H1 (cell line): ENCODE measurements around the gene LCAT. TPM values are rescaled to one million over a fixed set of nuclear protein-coding genes. Genes with fewer than 3 reads are reported as not detected.
A peak's percentile ranks its signal among the peaks of the same experiment; 100 is the strongest.

Experiments used
- CTCF ChIA-PET: fragments of 300-600 bp; sonication (Branson Sonifier 250); formaldehyde crosslinking; loops from one replicate; lab custom pipeline; 2021; ENCODE audit not compliant: partially characterized antibody; lab: Charles Lee
- POLR2A ChIA-PET: fragments of 300-600 bp; sonication (Branson Sonifier 250); formaldehyde crosslinking; loops from one replicate; lab custom pipeline; 2021; ENCODE audit warnings: inconsistent platforms; ENCODE audit not compliant: partially characterized antibody; lab: Charles Lee
- DNase-seq, 2 experiments: peaks; one replicate each; pipeline versions ENCODE4 v3.0.0 to v3.0.0-alpha.2; 2010 to 2022; ENCODE audit warnings: low spot score in 2 of 2, low read depth in 1 of 2, mixed read lengths in 1 of 2
- FAIRE-seq: peaks from 2 replicates; lab custom pipeline; 2011; peaks lifted over from hg19 to GRCh38; lab: Jason Lieb, UNC
- H2AFZ ChIP-seq: 2 replicates; pipeline ENCODE4 v1.8.1; 2012; ENCODE audit warnings: low read length, inconsistent platforms
- H2AK5ac ChIP-seq: 2 replicates; pipeline ENCODE4 v1.6.1; 2013; ENCODE audit warnings: low read depth, low read length
- H2BK120ac ChIP-seq: replicated peaks from 2 replicates; pipeline ENCODE3; 2013; ENCODE audit warnings: low read depth, low read length, inconsistent platforms
- H2BK12ac ChIP-seq: 2 replicates; pipeline ENCODE4 v1.6.1; 2013; ENCODE audit warnings: low read depth, low read length
- H2BK15ac ChIP-seq: 2 replicates; pipeline ENCODE4 v1.6.1; 2013; ENCODE audit warnings: low read length
- H2BK20ac ChIP-seq: 2 replicates; pipeline ENCODE4 v1.6.1; 2013; ENCODE audit warnings: low read length
- H2BK5ac ChIP-seq: 2 replicates; pipeline ENCODE4 v1.6.1; 2013; ENCODE audit warnings: low read depth, low read length
- H3K14ac ChIP-seq: 2 replicates; pipeline ENCODE4 v1.6.1; 2013; ENCODE audit warnings: inconsistent platforms; ENCODE audit not compliant: insufficient read length
- H3K18ac ChIP-seq: 2 replicates; pipeline ENCODE4 v1.6.1; 2013; ENCODE audit warnings: low read length; ENCODE audit errors: extremely low read depth
- H3K23ac ChIP-seq: 2 replicates; pipeline ENCODE4 v1.6.1; 2013; ENCODE audit warnings: inconsistent platforms; ENCODE audit not compliant: insufficient read length
- H3K23me2 ChIP-seq: 2 replicates; pipeline ENCODE4 v1.6.1; 2013; ENCODE audit warnings: low read depth, low read length
- H3K27ac ChIP-seq: 2 replicates; pipeline ENCODE4 v1.6.1; 2011; ENCODE audit warnings: low read depth, low read length, inconsistent platforms
- H3K27me3 ChIP-seq, 4 experiments: replicated peaks in 1 of 4; 1 replicate in 1 of 4; 2 replicates in 3 of 4; pipeline versions ENCODE4 v1.6.1 to v1.8.1; 2011 to 2013; ENCODE audit warnings: low read length in 3 of 4, mild to moderate bottlenecking in 3 of 4, inconsistent platforms in 2 of 4, mixed read lengths in 2 of 4, moderate library complexity in 1 of 4; ENCODE audit not compliant: control insufficient read depth in 3 of 4, insufficient read depth in 3 of 4; ENCODE audit errors: extremely low read depth in 1 of 4
- H3K36me3 ChIP-seq, 4 experiments: 2 replicates each; pipeline versions ENCODE4 v1.6.1 to v1.8.1; 2011 to 2013; ENCODE audit warnings: mild to moderate bottlenecking in 4 of 4, low read length in 3 of 4, moderate library complexity in 2 of 4, control low read depth in 1 of 4, inconsistent platforms in 1 of 4; ENCODE audit not compliant: insufficient read depth in 4 of 4, control insufficient read depth in 2 of 4
- H3K4ac ChIP-seq: replicated peaks from 2 replicates; pipeline ENCODE3; 2013; ENCODE audit warnings: low read length, low read depth, mixed read lengths, inconsistent platforms; ENCODE audit not compliant: insufficient read length
- H3K4me1 ChIP-seq, 4 experiments: replicated peaks in 1 of 4; 1 replicate in 1 of 4; 2 replicates in 3 of 4; pipeline versions ENCODE4 v1.6.1 to v1.8.1; 2011 to 2013; ENCODE audit warnings: low read length in 3 of 4, inconsistent platforms in 2 of 4, mixed read lengths in 1 of 4; ENCODE audit not compliant: insufficient read depth in 4 of 4, control insufficient read depth in 3 of 4
- H3K4me2 ChIP-seq, 2 experiments: 2 replicates each; pipeline versions ENCODE4 v1.6.1 to v1.8.1; 2011 to 2013; ENCODE audit warnings: low read depth in 2 of 2, low read length in 2 of 2, control low read depth in 1 of 2, inconsistent platforms in 1 of 2, mild to moderate bottlenecking in 1 of 2; ENCODE audit not compliant: insufficient read depth in 1 of 2
- H3K4me3 ChIP-seq, 4 experiments: fragments of 200-600, 300-600 bp in 1 of 4; sonication (generic), shearing (Covaris generic), sonication (Bioruptor Twin) in 1 of 4; 2 replicates each; pipeline versions ENCODE4 v1.5.1 to v1.8.1; 2011 to 2016; ENCODE audit warnings: low read length in 4 of 4, low read depth in 3 of 4, control low read depth in 2 of 4, inconsistent platforms in 2 of 4, mild to moderate bottlenecking in 2 of 4, mixed read lengths in 1 of 4, moderate library complexity in 1 of 4; ENCODE audit not compliant: insufficient read depth in 2 of 4; ENCODE audit errors: extremely low read depth in 1 of 4
- H3K56ac ChIP-seq: replicated peaks from 2 replicates; pipeline ENCODE3; 2013; ENCODE audit warnings: low read depth, mild to moderate bottlenecking, mixed read lengths, low read length, inconsistent platforms; ENCODE audit not compliant: insufficient read length
- H3K79me1 ChIP-seq: 2 replicates; pipeline ENCODE4 v1.6.1; 2013; ENCODE audit warnings: low read depth, low read length, control low read depth
- H3K79me2 ChIP-seq, 2 experiments: 2 replicates each; pipeline versions ENCODE4 v1.6.1 to v1.8.1; 2012 to 2013; ENCODE audit warnings: low read length in 2 of 2, mild to moderate bottlenecking in 2 of 2, inconsistent platforms in 1 of 2; ENCODE audit not compliant: insufficient read depth in 2 of 2, control insufficient read depth in 1 of 2
- H3K9ac ChIP-seq, 4 experiments: replicated peaks in 1 of 4; 1 replicate in 1 of 4; 2 replicates in 3 of 4; pipeline versions ENCODE4 v1.6.1 to v1.8.1; 2011 to 2013; ENCODE audit warnings: low read depth in 3 of 4, low read length in 3 of 4, control low read depth in 2 of 4, mild to moderate bottlenecking in 2 of 4, moderate library complexity in 2 of 4, inconsistent platforms in 1 of 4; ENCODE audit errors: extremely low read depth in 1 of 4
- H3K9me3 ChIP-seq, 2 experiments: 2 replicates each; pipeline versions ENCODE4 v1.6.1 to v1.8.1; 2012 to 2013; ENCODE audit warnings: mild to moderate bottlenecking in 2 of 2, moderate library complexity in 2 of 2, control low read depth in 1 of 2, inconsistent platforms in 1 of 2, low read depth in 1 of 2, low read length in 1 of 2, mixed read lengths in 1 of 2; ENCODE audit not compliant: insufficient read depth in 2 of 2
- H4K20me1 ChIP-seq, 2 experiments: replicated peaks in 1 of 2; 2 replicates each; pipeline versions ENCODE3 to v1.8.1; 2011 to 2013; ENCODE audit warnings: inconsistent platforms in 2 of 2, low read length in 2 of 2, mild to moderate bottlenecking in 1 of 2; ENCODE audit not compliant: insufficient read depth in 2 of 2, control insufficient read depth in 1 of 2
- H4K5ac ChIP-seq: 2 replicates; pipeline ENCODE4 v1.6.1; 2013; ENCODE audit warnings: low read length, low read depth, mixed read lengths, inconsistent platforms; ENCODE audit not compliant: insufficient read length
- H4K8ac ChIP-seq: 2 replicates; pipeline ENCODE4 v1.8.0; 2013; ENCODE audit warnings: mild to moderate bottlenecking, moderate library complexity, low read length, inconsistent platforms; ENCODE audit not compliant: insufficient read depth; ENCODE audit errors: extremely low read depth
- H4K91ac ChIP-seq: replicated peaks from 2 replicates; pipeline ENCODE3; 2013; ENCODE audit warnings: low read length, mixed read lengths, inconsistent platforms; ENCODE audit not compliant: insufficient read length
- ATF3 ChIP-seq: IDR thresholded peaks from 2 replicates; pipeline ENCODE4 v1.6.1; 2011; ENCODE audit warnings: low read depth, mild to moderate bottlenecking, low read length; ENCODE audit not compliant: insufficient read depth
- CHD1 ChIP-seq: IDR thresholded peaks from 2 replicates; pipeline ENCODE4 v1.6.1; 2012; ENCODE audit warnings: low read depth, low read length, improper control_type of control experiment
- CTCF ChIP-seq, 3 experiments: IDR thresholded peaks; 1 replicate in 2 of 3; 2 replicates in 1 of 3; pipeline versions ENCODE4 v1.5.1 to v1.6.1; 2011; ENCODE audit warnings: low read length in 3 of 3, mild to moderate bottlenecking in 3 of 3, inconsistent platforms in 2 of 3, low read depth in 1 of 3, moderate library complexity in 1 of 3; ENCODE audit not compliant: insufficient read depth in 1 of 3; ENCODE audit errors: control extremely low read depth in 1 of 3
- USF2 ChIP-seq: IDR thresholded peaks from 2 replicates; pipeline ENCODE4 v1.6.1; 2011; ENCODE audit warnings: low read length, improper control_type of control experiment
- WGBS, 2 experiments: shearing (Covaris generic) in 1 of 2; methylation state at CpG; one replicate each; pipeline versions ENCODE4 v1.1.6 to v1.1.7; 2013 to 2015; ENCODE audit warnings: low lambda C conversion rate in 2 of 2, mixed read lengths in 2 of 2, inconsistent platforms in 1 of 2, low coverage in 1 of 2, missing lambda C conversion rate in 1 of 2; ENCODE audit not compliant: insufficient replicate concordance in 2 of 2, insufficient coverage in 1 of 2, insufficient read length in 1 of 2; ENCODE audit errors: extremely low coverage in 1 of 2, missing lambda C conversion rate in 1 of 2; 5-methylcytosine and 5-hydroxymethylcytosine counted together
- long read RNA-seq, 2 experiments: library from RNA in 1 of 2; library from capped mRNA in 1 of 2; stranded (forward); transcript quantifications; one replicate each; pipeline ENCODE4 v2.0.0, GENCODE V29; 2021; ENCODE audit warnings: inconsistent platforms in 1 of 2
- polyA minus RNA-seq, 3 experiments: library from RNA; depleted of rRNA, polyadenylated mRNA; stranded (reverse); fragments of >200 nt; gene quantifications; 1 replicate in 2 of 3; 2 replicates in 1 of 3; pipeline ENCODE4 v1.2.3, GENCODE V29; 2011
- polyA plus RNA-seq, 7 experiments: library from polyadenylated mRNA; depleted of rRNA in 3 of 7; stranded (reverse) in 5 of 7; unstranded in 2 of 7; fragments of >200 nt in 5 of 7; fragments of 200-250 nt in 2 of 7; gene quantifications; 1 replicate in 5 of 7; 2 replicates in 1 of 7; 4 replicates in 1 of 7; pipeline versions ENCODE4 v1.2.1 to v1.2.3, GENCODE V29; 2011 to 2013; ENCODE audit warnings: missing spikeins in 2 of 7, mixed read lengths in 2 of 7
- total RNA-seq: library from RNA; stranded (reverse); fragmentation: NEBNext Ultra II Directional; extraction: Animal tissue kit (Norgen Biotek cat#: 25700); gene quantifications from 2 replicates; pipeline ENCODE4 v1.2.1, GENCODE V29; 2021

Gene LCAT
- total RNA-seq (14.9 and 19.6 TPM in 2 replicates), polyA plus RNA-seq (2011; rRNA removed) (9.4 and 11.6 TPM in 2 replicates), polyA minus RNA-seq (2011; rRNA and poly(A)+ RNA removed) (1.4 and 2.8 TPM in 2 replicates)
- 9.3 TPM for polyA plus RNA-seq (2011; cell fraction: cytosol; rRNA removed)
- polyA plus RNA-seq (2011; cell fraction: nucleus; rRNA removed), result 62.0 TPM
- 19.5 to 25.9 TPM (median 21.2 TPM) in 4 replicates for polyA plus RNA-seq (2012, experiment 1 of 2)
- 22.3 TPM for polyA plus RNA-seq (2012, experiment 2 of 2)
- polyA plus RNA-seq (2013, experiment 1 of 2), result 15.8 TPM
- 13.4 TPM for polyA plus RNA-seq (2013, experiment 2 of 2)
- polyA minus RNA-seq (2011; cell fraction: cytosol; rRNA and poly(A)+ RNA removed), result 7.0 TPM
- 8.9 TPM for polyA minus RNA-seq (2011; cell fraction: nucleus; rRNA and poly(A)+ RNA removed)
- long read RNA-seq, experiment 1, partial matches to known transcripts, result 0 of 2 reads
- long read RNA-seq, experiment 1, other reads (novel, unspliced or antisense), result 1 of 2 reads
- long read RNA-seq, experiment 2, result 0 reads

GRCh38 chr16:67943619-67944504 lies at the start of gene LCAT:
LCAT (minus strand) TSS chr16:67944120; CDS start chr16:67944101, 19 bp downstream.
- H4K91ac ChIP-seq, result no peak within 1 kb of the TSS
- H3K9ac ChIP-seq, result no peak within 1 kb of the TSS
- H3K4me1 ChIP-seq, result no peaks in the 10 kb centered on the region; a peak in 1 of 7 replicates
- H4K8ac ChIP-seq, result peak within 1 kb of the TSS; percentile 80
- ChIA-PET CTCF (interaction anchor here (0.6 to 27.1 kb wide), 20 partner anchors 10 to 756 kb away, joined by 3 to 623 read pairs (median 4); partner anchors contain the start of genes CTRL, EDC4, NRN1L and PSKH1), POLR2A (interaction anchor here (0.8 to 6.8 kb wide), 9 partner anchors 8 to 140 kb away, joined by 3 to 31 read pairs (median 4); partner anchors contain the start of genes CTRL and PSMB10)
- no peak within 1 kb of the TSS for H3K23ac ChIP-seq
- H3K4me2 ChIP-seq, result no peak within 1 kb of the TSS
- H2BK15ac ChIP-seq, result no peak within 1 kb of the TSS
- H3K23me2 ChIP-seq, result no peaks in the 10 kb centered on the region
- H3K4me3 ChIP-seq, result no peak within 1 kb of the TSS
- no peak within 1 kb of the TSS for H2AK5ac ChIP-seq
- peaks cover 5 to 35% (median 15%) of the 10 kb centered on the region in 4 experiments; a peak in 6 of 8 replicates for H3K36me3 ChIP-seq
- no peaks in the 10 kb centered on the region for H3K27me3 ChIP-seq
- WGBS, 2 experiments, result 82% methylated on average over 21 of the region's 23 CpGs; no CpG with 5 or more reads in 1 of the 2 experiments
- no peak within 1 kb of the TSS for H2BK5ac ChIP-seq
- H2BK20ac ChIP-seq, result no peak within 1 kb of the TSS
- H2BK12ac ChIP-seq, result no peak within 1 kb of the TSS
- H2BK120ac ChIP-seq, result no peak within 1 kb of the TSS
- no peaks in the 10 kb centered on the region for H3K79me2 ChIP-seq
- H4K20me1 ChIP-seq, result peaks cover 15 to 42% of the 10 kb centered on the region in 2 experiments
- H3K4ac ChIP-seq, result no peak within 1 kb of the TSS
- H3K56ac ChIP-seq, result no peak within 1 kb of the TSS
- no peaks in the 10 kb centered on the region for H3K9me3 ChIP-seq
- H3K18ac ChIP-seq, result no peak within 1 kb of the TSS
- no peak for FAIRE-seq
- no peak within 1 kb of the TSS for H2AFZ ChIP-seq
- H3K27ac ChIP-seq, result no peak within 1 kb of the TSS
- H3K79me1 ChIP-seq, result peaks cover 2% of the 10 kb centered on the region; the same call in 1 of the 2 replicates
- H3K14ac ChIP-seq, result no peak within 1 kb of the TSS
- H4K5ac ChIP-seq, result no peak within 1 kb of the TSS
- no peak for DNase-seq
- peak; percentile 26 to 31 (median 30); a peak in 3 of 4 replicates for TF ChIP-seq CTCF (IDR thresholded peaks at IDR 0.05; ENCODE audit: control extremely low read depth in 1 of 3, insufficient read depth in 1 of 3, low read depth in 1 of 3, low read length in 3 of 3)
- TF ChIP-seq USF2, result no peak
- no peak for TF ChIP-seq CHD1
- no peak for TF ChIP-seq ATF3
